Measurements from ENCODE around the gene ZBED1.
A peak's percentile ranks its signal among the peaks of the same experiment; 100 is the strongest.
"Not testable (repeated sequence)": the region's sequence is repeated elsewhere in the genome, so short reads cannot be mapped to it uniquely, and the experiment has no call there.

ZBED1 gene

DNA sequence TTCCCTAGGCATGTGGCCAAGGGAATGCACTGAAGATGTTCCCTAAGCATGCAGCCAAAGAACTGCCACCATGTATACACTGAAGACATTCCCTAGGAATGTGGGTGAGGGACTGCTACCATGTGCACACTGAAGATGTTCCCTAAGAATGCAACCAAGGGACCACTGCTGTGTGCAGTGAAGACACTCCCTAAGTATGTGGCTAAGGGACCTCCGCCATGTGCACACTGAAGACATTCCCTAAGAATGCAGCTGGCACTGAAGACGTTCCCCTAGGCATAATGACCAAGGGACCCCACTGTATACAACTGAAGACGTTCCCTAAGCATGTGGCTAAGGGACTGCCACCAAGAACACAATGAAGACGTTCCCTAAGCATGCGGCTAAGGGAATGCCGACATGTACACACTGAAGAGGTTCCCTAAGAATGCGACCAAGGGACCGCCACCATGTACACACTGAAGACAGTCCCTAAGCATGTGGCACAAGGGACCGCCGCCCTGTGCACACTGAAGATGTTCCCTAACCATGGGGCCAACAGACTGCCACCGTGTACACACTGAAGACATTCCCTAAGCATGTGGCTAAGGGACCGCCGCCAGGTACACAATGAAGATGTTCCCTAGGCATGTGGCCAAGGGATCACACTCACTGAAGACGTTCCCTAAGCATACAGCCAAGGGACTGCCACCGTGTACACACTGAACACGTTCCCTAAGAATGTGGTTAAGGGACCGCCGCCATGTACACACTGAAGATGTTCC, 25.6 kb downstream of the ZBED1 start:
- DNase-seq (ENCODE audit: low spot score) = no peak

- no peak for DNase-seq (ENCODE audit: low spot score)
These were observed 26.4 kb downstream of the ZBED1 start for GRCh38 chrX:2474280-2474962.

GRCh38 chrX:2473064-2473463, 27.7 kb downstream of the ZBED1 start:
- DNase-seq (ENCODE audit: low spot score) = not testable (repeated sequence)

DNA sequence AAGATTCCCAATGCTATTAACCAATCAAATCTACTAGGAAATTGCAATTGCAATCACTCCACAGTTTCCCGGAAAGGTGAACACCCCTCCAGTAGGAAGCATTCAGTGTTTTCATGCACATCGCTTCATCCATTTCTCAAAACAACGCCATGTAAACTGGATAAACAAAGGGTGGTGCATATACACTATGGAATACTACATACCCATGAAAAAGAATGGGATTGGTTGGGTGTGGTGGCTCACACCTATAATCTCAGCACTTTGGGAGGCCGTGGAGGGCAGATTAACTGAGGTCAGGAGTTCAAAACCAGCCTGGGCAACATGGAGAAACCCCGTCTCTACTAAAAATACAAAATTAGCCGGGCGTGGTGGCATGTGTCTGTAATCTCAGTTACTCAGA, 29.1 kb downstream of the ZBED1 start:
- no peak for DNase-seq (ENCODE audit: low spot score)

GRCh38 chrX:2471126-2471525, 29.6 kb downstream of the ZBED1 start:
- not testable (repeated sequence) for DNase-seq (ENCODE audit: low spot score)

GRCh38 chrX:2469852-2470251, 30.9 kb downstream of the ZBED1 start:
- not testable (repeated sequence) for DNase-seq (ENCODE audit: low spot score)

GRCh38 chrX:2469196-2469685, 31.5 kb downstream of the ZBED1 start:
- DNase-seq (ENCODE audit: low spot score) = no peak

- DNase-seq (ENCODE audit: low spot score) = no peak
These were observed 32.2 kb downstream of the ZBED1 start for GRCh38 chrX:2468261-2469195.

GRCh38 chrX:2466876-2467656, 33.7 kb downstream of the ZBED1 start:
- no peak for DNase-seq (ENCODE audit: low spot score)

- no peak for DNase-seq (ENCODE audit: low spot score)
These were observed 36.1 kb downstream of the ZBED1 start for GRCh38 chrX:2464677-2465166.

- DNase-seq (ENCODE audit: low spot score) = no peak
These were observed 36.7 kb downstream of the ZBED1 start for GRCh38 chrX:2463973-2464676.

- DNase-seq (ENCODE audit: low spot score) = not testable (repeated sequence)
These were observed 37.3 kb downstream of the ZBED1 start for GRCh38 chrX:2463481-2463880.

DNA sequence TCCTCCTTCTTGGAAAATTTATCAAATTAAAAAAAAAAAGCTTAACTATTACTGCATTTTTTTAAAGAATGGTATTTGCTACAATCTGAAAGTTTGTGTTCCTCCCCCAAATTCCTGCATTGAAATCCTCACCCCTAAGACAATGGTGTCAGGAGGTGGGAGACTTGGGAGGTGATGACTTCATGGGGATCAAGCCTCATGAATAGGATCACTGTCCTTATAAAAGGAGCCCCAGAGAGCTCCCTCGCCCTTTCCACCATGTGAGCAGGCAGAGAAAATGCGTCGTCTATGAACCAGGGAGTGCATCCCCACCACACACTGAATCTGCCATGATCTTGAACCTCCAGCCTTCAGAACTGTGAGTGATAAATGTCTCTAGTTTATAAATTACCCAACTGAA, 38.0 kb downstream of the ZBED1 start:
- DNase-seq (ENCODE audit: low spot score) = peak; percentile 6

DNA sequence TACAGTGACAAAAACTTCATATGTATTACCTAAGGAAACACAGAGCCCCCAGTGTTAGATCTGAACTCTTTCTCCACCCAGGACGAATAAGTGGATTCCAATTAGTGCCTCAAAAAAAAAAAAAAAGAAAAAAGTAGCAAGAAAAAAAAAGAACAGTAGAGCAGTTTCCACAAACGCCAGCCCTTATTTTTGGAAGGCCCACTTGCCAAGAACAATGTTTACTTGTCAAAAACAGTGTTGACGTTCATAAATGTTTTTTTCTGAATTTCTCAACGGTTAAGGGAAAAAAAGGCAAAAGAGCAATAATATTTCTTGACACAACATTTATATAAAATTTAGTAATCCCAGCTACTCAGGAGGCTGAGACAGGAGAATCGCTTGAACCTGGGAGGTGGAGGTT, 38.7 kb downstream of the ZBED1 start:
- DNase-seq (ENCODE audit: low spot score) = no peak

GRCh38 chrX:2461711-2462016, 39.1 kb downstream of the ZBED1 start:
- DNase-seq (ENCODE audit: low spot score) = no peak

GRCh38 chrX:2460821-2461710, 39.7 kb downstream of the ZBED1 start:
- DNase-seq (ENCODE audit: low spot score) = not testable (repeated sequence)

DNA sequence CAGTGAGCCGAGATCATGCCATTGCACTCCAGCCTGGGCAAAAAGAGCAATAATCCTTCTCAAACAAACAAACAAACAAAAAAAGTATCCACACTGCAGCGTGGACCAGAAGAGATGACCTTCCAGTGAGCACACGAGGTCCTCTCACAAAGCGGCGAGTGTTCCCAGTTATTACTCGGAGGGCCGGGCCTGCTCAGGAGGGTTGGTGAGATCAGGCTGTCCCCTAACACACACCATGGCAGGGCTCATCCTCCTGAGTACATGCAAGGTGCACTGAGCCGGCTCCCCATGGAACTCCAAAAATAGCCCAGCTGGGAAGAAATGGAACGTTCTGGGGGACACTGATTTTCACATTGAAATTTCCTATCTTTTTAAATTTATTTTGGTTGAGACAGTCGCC, 40.7 kb downstream of the ZBED1 start:
- not testable (repeated sequence) for DNase-seq (ENCODE audit: low spot score)

GRCh38 chrX:2458309-2458708, 42.5 kb downstream of the ZBED1 start:
- no peak for DNase-seq (ENCODE audit: low spot score)

GRCh38 chrX:2457289-2458133, 43.3 kb downstream of the ZBED1 start:
- DNase-seq (ENCODE audit: low spot score) = no peak
